PFSK-1 (cell line): Measurements from ENCODE around the gene ARHGAP15.

Experiments
- POLR2AphosphoS5 ChIP-seq: IDR thresholded peaks from 2 replicates; pipeline ENCODE4 v1.6.1; 2012; ENCODE audit warnings: low read depth, mild to moderate bottlenecking, control low read depth, low read length, moderate library complexity
- SIN3A ChIP-seq: IDR thresholded peaks from 2 replicates; pipeline ENCODE4 v1.6.1; 2012; ENCODE audit warnings: mild to moderate bottlenecking, low read length, moderate library complexity, borderline replicate concordance; ENCODE audit not compliant: insufficient read depth
- TF ChIP-seq, protein P1 (sequence below), 2 experiments: IDR thresholded peaks; 2 replicates each; pipeline versions ENCODE4 v1.6.1 to v1.8.0; 2011 to 2012; ENCODE audit warnings: low read depth in 2 of 2, low read length in 2 of 2, control low read depth in 1 of 2, inconsistent platforms in 1 of 2, mild to moderate bottlenecking in 1 of 2, moderate library complexity in 1 of 2; ENCODE audit not compliant: insufficient read depth in 1 of 2

DNA sequence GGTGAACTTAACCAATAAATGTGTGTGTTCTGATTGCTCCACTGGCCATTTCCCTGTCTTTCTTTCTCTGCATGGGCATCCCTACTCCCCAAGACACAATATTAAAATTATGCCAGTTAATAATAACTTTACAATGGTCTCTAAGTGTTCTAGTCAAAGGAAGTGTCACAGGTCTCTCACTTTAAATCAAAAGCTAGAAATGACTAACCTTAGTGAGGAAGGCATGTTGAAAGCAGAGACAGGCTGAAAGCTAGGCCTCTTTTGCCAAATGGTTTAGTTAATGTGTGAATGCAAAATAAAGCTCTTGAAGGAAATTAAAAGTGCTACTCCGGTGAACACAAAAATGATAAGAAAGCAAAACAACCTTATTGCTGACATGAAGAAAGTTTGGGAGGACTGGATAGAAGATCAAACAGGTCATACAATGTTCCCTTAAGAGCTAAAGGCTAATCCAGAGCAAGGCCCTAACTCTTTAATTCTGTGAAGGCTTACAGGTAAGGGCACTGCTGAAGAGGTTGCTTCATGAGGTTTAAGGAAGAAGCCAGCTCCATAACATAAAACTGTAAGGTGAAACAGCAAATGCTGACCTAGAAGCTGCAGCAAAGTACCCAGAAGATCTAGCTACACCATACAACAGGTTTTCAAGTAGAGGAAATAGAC is 44.0 kb upstream of the ARHGAP15 start:
- TF ChIP-seq POLR2AphosphoS5 (no peak), SIN3A (no peak)
- TF ChIP-seq, protein P1, sequence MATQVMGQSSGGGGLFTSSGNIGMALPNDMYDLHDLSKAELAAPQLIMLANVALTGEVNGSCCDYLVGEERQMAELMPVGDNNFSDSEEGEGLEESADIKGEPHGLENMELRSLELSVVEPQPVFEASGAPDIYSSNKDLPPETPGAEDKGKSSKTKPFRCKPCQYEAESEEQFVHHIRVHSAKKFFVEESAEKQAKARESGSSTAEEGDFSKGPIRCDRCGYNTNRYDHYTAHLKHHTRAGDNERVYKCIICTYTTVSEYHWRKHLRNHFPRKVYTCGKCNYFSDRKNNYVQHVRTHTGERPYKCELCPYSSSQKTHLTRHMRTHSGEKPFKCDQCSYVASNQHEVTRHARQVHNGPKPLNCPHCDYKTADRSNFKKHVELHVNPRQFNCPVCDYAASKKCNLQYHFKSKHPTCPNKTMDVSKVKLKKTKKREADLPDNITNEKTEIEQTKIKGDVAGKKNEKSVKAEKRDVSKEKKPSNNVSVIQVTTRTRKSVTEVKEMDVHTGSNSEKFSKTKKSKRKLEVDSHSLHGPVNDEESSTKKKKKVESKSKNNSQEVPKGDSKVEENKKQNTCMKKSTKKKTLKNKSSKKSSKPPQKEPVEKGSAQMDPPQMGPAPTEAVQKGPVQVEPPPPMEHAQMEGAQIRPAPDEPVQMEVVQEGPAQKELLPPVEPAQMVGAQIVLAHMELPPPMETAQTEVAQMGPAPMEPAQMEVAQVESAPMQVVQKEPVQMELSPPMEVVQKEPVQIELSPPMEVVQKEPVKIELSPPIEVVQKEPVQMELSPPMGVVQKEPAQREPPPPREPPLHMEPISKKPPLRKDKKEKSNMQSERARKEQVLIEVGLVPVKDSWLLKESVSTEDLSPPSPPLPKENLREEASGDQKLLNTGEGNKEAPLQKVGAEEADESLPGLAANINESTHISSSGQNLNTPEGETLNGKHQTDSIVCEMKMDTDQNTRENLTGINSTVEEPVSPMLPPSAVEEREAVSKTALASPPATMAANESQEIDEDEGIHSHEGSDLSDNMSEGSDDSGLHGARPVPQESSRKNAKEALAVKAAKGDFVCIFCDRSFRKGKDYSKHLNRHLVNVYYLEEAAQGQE (IDR thresholded peaks at IDR 0.05; ENCODE audit: insufficient read depth in 1 of 2, low read depth in 2 of 2, low read length in 2 of 2), result no peak
